Measurements from ENCODE around the gene CFAP410.

The CFAP410 gene

GRCh38 chr21:44282370-44282769, 56.8 kb downstream of the CFAP410 start:
- Mint-ChIP-seq H3K27me3 (ENCODE audit: low read depth) (peaks cover 33% of the 10 kb centered on the region), H3K4me3 (no peak overlapping the region), H3K36me3 (ENCODE audit: low read depth) (no peaks in the 10 kb centered on the region), H3K27ac (no peak overlapping the region), H3K9me3 (no peaks in the 10 kb centered on the region), H3K4me1 (peaks cover 24% of the 10 kb centered on the region)
- no peak for TF ChIP-seq CTCF (IDR thresholded peaks at IDR 0.05; ENCODE audit: unreplicated experiment in 3 of 3)

- no peak overlapping the region for H3K27ac Mint-ChIP-seq
- no peaks in the 10 kb centered on the region for H3K36me3 Mint-ChIP-seq (ENCODE audit: low read depth)
- peaks cover 33% of the 10 kb centered on the region for H3K27me3 Mint-ChIP-seq (ENCODE audit: low read depth)
- no peaks in the 10 kb centered on the region for H3K9me3 Mint-ChIP-seq
- no peak overlapping the region for H3K4me3 Mint-ChIP-seq
- TF ChIP-seq CTCF (IDR thresholded peaks at IDR 0.05; ENCODE audit: unreplicated experiment in 3 of 3) = no peak
- H3K4me1 Mint-ChIP-seq = peaks cover 24% of the 10 kb centered on the region
Observed at GRCh38 chr21:44281801-44282200, 57.4 kb downstream of the CFAP410 start.

- Mint-ChIP-seq H3K27ac (no peak overlapping the region), H3K36me3 (ENCODE audit: low read depth) (no peaks in the 10 kb centered on the region), H3K9me3 (peaks cover 3% of the 10 kb centered on the region), H3K4me1 (peaks cover 24% of the 10 kb centered on the region), H3K27me3 (ENCODE audit: low read depth) (peaks cover 30% of the 10 kb centered on the region), H3K4me3 (peak overlapping the region in 1 of 3 experiments; percentile 39)
- TF ChIP-seq CTCF (IDR thresholded peaks at IDR 0.05; ENCODE audit: unreplicated experiment in 3 of 3) = no peak
Observed at GRCh38 chr21:44279354-44280260, 59.6 kb downstream of the CFAP410 start.
